Lower leg skin (tissue), 3 donors: ENCODE results near the gene TPST2.

Experiments used
- POLR2A ChIP-seq, 2 donors: fragments of 450-650 bp; IDR thresholded peaks; one replicate each; pipeline ENCODE4 v1.6.1; 2016 to 2017; ENCODE audit warnings: antibody characterized with exemption in 2 of 2, mild to moderate bottlenecking in 1 of 2, moderate library complexity in 1 of 2
- TF ChIP-seq, protein P1 (sequence below), 3 donors: fragments of 450-650 bp; IDR thresholded peaks; one replicate each; pipeline ENCODE4 v1.5.1; 2016; ENCODE audit warnings: antibody characterized with exemption in 3 of 3, mild to moderate bottlenecking in 3 of 3, moderate library complexity in 2 of 3

DNA sequence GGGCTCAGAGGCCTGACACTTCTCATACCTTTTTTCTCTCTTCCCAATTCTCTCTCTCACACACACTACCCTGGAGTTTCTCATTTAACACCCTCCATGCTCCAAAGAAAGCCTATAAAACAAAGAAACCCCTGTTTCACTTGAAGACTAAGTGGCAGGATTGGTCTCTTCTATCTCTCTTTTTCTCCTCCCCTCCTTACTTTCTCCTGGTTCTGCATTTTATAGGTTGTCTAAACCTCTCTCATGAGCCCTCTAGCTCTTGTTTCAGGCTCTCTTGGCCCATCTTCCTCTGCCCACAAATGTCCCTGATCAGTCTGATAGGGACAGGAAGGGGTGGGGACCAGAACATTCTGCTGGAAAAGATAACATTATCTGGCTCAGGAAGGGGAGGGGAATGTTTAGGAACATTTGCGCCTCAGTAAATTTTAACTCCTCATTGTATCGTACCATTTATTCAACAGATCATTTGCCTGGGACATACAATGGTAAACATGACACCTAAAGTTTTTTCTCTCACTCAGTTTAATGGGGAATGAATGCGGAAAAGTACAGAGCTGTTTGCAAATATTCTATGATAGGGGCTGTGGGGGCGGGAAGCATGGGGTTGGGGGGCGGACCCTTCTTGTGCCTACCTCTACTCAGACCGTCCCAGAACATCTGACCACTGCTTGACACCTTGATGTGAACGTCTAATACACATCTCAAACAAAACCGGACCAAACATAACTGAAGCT is 42.7 kb upstream of the TPST2 start:
- TF ChIP-seq, protein P1, sequence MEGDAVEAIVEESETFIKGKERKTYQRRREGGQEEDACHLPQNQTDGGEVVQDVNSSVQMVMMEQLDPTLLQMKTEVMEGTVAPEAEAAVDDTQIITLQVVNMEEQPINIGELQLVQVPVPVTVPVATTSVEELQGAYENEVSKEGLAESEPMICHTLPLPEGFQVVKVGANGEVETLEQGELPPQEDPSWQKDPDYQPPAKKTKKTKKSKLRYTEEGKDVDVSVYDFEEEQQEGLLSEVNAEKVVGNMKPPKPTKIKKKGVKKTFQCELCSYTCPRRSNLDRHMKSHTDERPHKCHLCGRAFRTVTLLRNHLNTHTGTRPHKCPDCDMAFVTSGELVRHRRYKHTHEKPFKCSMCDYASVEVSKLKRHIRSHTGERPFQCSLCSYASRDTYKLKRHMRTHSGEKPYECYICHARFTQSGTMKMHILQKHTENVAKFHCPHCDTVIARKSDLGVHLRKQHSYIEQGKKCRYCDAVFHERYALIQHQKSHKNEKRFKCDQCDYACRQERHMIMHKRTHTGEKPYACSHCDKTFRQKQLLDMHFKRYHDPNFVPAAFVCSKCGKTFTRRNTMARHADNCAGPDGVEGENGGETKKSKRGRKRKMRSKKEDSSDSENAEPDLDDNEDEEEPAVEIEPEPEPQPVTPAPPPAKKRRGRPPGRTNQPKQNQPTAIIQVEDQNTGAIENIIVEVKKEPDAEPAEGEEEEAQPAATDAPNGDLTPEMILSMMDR (IDR thresholded peaks at IDR 0.05) = no peak
- no peak for TF ChIP-seq POLR2A (IDR thresholded peaks at IDR 0.05)
